A673 (cell line): ENCODE measurements around the gene ARL5B. TPM values are rescaled to one million over a fixed set of nuclear protein-coding genes. Genes with fewer than 3 reads are reported as not detected.
A peak's percentile ranks its signal among the peaks of the same experiment; 100 is the strongest.

ENCODE experiments used
- BruUV-seq: library from RNA; stranded (reverse); fragments of 400-500 nt; replicated peaks from 2 replicates; lab custom pipeline; 2021; lab: Mats Ljungman, UMichigan
- CTCF ChIA-PET: fragments of 300-600 bp; sonication (Branson Sonifier 250); formaldehyde crosslinking; loops from one replicate; lab custom pipeline; 2022; ENCODE audit warnings: antibody characterized with exemption; lab: Charles Lee
- POLR2A ChIA-PET: fragments of 300-600 bp; sonication (Branson Sonifier 250); formaldehyde crosslinking; loops from one replicate; lab custom pipeline; 2022; ENCODE audit warnings: antibody characterized with exemption; ENCODE audit not compliant: low non-redundant PET; lab: Charles Lee
- DNase-seq: peaks from one replicate; pipeline ENCODE4 v3.0.0-alpha.2; 2015; ENCODE audit warnings: low spot score
- H3K27ac ChIP-seq: fragments of 200-600 bp; sonication (generic); 2 replicates; pipeline ENCODE4 v1.5.1; 2016; ENCODE audit warnings: mixed run types, low read depth, mild to moderate bottlenecking, mixed read lengths, antibody characterized with exemption, low read length; ENCODE audit not compliant: poor library complexity, severe bottlenecking
- H3K27me3 ChIP-seq: fragments of 200-600 bp; sonication (generic); replicated peaks from 2 replicates; pipeline ENCODE4 v1.6.1; 2017; ENCODE audit warnings: mixed run types, low read depth, mild to moderate bottlenecking, mixed read lengths, antibody characterized with exemption, low read length; ENCODE audit not compliant: insufficient read depth, poor library complexity
- H3K36me3 ChIP-seq: fragments of 200-600 bp; sonication (generic); 2 replicates; pipeline ENCODE4 v1.6.1; 2016; ENCODE audit warnings: mixed run types, mild to moderate bottlenecking, mixed read lengths, antibody characterized with exemption, low read length; ENCODE audit not compliant: insufficient read depth, poor library complexity, severe bottlenecking
- H3K4me1 ChIP-seq: fragments of 200-600 bp; sonication (generic); 2 replicates; pipeline ENCODE4 v1.6.1; 2017; ENCODE audit warnings: mixed run types, mild to moderate bottlenecking, mixed read lengths, antibody characterized with exemption, low read length; ENCODE audit not compliant: insufficient read depth, poor library complexity, severe bottlenecking
- H3K4me3 ChIP-seq: fragments of 200-600 bp; sonication (generic); 2 replicates; pipeline ENCODE4 v1.5.1; 2016; ENCODE audit warnings: low read depth, mixed run types, mild to moderate bottlenecking, mixed read lengths, low read length; ENCODE audit not compliant: poor library complexity, severe bottlenecking
- H3K9me3 ChIP-seq: fragments of 200-600 bp; sonication (generic); 2 replicates; pipeline ENCODE4 v1.6.1; 2016; ENCODE audit warnings: mixed run types, low read depth, mild to moderate bottlenecking, mixed read lengths, antibody characterized with exemption, low read length; ENCODE audit not compliant: poor library complexity, severe bottlenecking
- EZH2 ChIP-seq: fragments of 200-600 bp; sonication (generic); IDR thresholded peaks from 2 replicates; pipeline ENCODE4 v1.6.1; 2017; ENCODE audit warnings: borderline replicate concordance, low read depth, mild to moderate bottlenecking, mixed read lengths, antibody characterized with exemption, low read length; ENCODE audit not compliant: poor library complexity, severe bottlenecking
- intact Hi-C: fragments of 100-400 bp; cut with micrococcal nuclease; formaldehyde crosslinking; loops from one replicate; pipeline ENCODE4 v1.10.0; 2022; ENCODE audit not compliant: unreplicated experiment
- total RNA-seq: library from RNA; stranded (reverse); gene quantifications from 2 replicates; pipeline ENCODE4 v1.2.3, GENCODE V29; 2021
- TF ChIP-seq, protein P1 (sequence below): fragments of 300-800, 200-600 bp; sonication (generic); conservative IDR thresholded peaks from 2 replicates; pipeline ENCODE4 v1.5.1; 2017; ENCODE audit warnings: low read depth, mild to moderate bottlenecking, antibody characterized with exemption, low read length, moderate library complexity, mixed read lengths

Gene ARL5B
- total RNA-seq, 1 experiment from 2014 or later = 30.2 TPM

DNA sequence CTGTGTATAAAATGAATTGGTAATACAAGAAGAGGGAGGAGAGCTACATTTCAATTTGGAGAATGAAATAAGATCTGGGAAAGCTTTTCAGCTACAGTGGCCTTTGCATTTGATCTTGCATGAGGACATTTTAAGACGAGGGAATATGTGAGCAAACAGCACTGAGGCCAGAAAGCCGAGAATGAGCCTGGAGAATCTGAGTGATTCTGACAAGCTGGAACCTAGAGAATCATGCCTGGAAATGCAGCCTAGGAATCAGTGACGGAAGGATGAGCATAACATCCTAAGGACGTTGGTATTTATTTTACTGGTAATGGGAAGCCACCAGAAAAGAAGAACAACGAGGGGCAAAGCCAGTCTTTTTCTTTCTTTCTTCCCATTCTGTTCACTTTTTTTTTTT, 44.3 kb downstream of the ARL5B start:
- Histone ChIP-seq H3K4me1 (no peaks in the 10 kb centered on the region), H3K27me3 (no peaks in the 10 kb centered on the region), H3K36me3 (no peaks in the 10 kb centered on the region), H3K27ac (no peak overlapping the region), H3K4me3 (no peak overlapping the region), H3K9me3 (no peaks in the 10 kb centered on the region)
- TF ChIP-seq, protein P1, sequence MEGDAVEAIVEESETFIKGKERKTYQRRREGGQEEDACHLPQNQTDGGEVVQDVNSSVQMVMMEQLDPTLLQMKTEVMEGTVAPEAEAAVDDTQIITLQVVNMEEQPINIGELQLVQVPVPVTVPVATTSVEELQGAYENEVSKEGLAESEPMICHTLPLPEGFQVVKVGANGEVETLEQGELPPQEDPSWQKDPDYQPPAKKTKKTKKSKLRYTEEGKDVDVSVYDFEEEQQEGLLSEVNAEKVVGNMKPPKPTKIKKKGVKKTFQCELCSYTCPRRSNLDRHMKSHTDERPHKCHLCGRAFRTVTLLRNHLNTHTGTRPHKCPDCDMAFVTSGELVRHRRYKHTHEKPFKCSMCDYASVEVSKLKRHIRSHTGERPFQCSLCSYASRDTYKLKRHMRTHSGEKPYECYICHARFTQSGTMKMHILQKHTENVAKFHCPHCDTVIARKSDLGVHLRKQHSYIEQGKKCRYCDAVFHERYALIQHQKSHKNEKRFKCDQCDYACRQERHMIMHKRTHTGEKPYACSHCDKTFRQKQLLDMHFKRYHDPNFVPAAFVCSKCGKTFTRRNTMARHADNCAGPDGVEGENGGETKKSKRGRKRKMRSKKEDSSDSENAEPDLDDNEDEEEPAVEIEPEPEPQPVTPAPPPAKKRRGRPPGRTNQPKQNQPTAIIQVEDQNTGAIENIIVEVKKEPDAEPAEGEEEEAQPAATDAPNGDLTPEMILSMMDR = no peak
- no peak for TF ChIP-seq EZH2
- intact Hi-C loops = no loop called here
- ChIA-PET CTCF (no interaction called here), POLR2A (no interaction called here)
- no TSS peak for BruUV-seq
- DNase-seq = no peak

DNA sequence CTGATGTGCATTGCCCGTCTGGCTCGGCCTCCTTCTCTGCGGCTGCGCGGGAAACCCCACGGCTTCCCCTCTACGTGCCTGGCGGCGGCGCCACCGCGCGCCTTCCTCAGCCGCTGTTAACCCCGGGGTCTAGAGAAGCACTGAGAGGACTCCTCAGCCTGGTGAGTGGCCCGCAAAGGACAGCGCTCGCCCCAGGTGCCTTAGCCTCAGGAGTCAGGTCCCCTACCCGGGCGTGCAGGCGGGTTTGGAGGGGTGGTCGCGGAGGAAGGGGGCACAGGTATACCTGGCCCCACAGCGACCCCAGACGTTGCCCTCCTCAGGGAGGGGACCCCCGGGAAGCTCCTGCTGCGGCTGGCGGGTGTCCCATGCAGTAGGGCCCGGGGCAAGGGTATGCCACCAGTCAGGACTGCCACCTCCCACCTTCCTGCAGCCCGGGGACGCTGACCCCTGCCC, 51.0 kb downstream of the ARL5B start:
- no peak for TF ChIP-seq EZH2
- no peak for DNase-seq
- no peak overlapping the region for H3K4me3 ChIP-seq
- CTCF ChIA-PET = no interaction called here
- no TSS peak for BruUV-seq
- H3K27ac ChIP-seq = no peak overlapping the region
- no peaks in the 10 kb centered on the region for H3K36me3 ChIP-seq
- POLR2A ChIA-PET = no interaction called here
- H3K27me3 ChIP-seq = no peaks in the 10 kb centered on the region
- no peaks in the 10 kb centered on the region for H3K9me3 ChIP-seq
- intact Hi-C loops = no loop called here
- no peaks in the 10 kb centered on the region for H3K4me1 ChIP-seq

DNA sequence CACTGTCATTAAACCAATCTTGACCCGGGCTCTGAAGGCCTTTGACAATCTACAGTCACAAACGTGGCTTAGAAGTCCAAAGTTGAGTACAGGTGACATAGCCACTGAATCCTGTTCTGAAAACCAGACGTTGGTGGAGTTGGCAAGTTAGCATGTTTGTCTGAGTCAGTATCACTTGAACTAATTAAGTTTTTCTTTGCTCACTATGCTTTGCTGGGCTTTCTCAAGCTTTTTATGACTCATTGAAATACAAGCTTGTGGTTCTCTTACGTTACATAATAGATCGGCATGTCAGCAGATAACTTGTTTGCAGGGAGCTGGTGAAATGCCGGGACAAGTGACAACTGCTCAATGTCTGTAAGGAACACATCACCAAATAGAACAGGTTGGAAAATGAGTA, 53.8 kb downstream of the ARL5B start:
- CTCF ChIA-PET = no interaction called here
- Histone ChIP-seq H3K27ac (no peak overlapping the region), H3K9me3 (no peaks in the 10 kb centered on the region), H3K36me3 (no peaks in the 10 kb centered on the region), H3K27me3 (no peaks in the 10 kb centered on the region), H3K4me1 (no peaks in the 10 kb centered on the region), H3K4me3 (no peak overlapping the region)
- TF ChIP-seq, protein P1 = no peak
- no peak for TF ChIP-seq EZH2
- POLR2A ChIA-PET = no interaction called here
- peak; percentile 72 for DNase-seq
- intact Hi-C loops = no loop called here
- no TSS peak for BruUV-seq

DNA sequence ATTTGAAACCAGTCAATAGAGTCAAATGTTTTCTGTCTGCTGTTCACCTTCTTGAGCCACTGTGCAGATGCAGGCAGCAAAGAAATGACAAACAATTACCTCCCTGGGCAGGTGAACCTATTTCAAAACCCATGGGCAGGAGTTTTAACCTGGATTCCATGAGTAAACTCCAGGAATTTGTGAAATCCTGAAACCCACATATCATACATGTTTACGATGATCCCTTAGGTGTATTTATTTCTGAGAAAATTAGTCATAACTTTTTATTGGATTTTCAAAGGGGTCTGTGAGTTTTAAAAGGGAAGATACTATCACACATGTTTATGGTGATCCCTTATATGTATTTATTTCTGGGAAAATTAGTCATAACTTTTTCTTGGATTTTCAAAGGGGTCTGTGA, 59.8 kb downstream of the ARL5B start:
- DNase-seq = no peak
- Histone ChIP-seq H3K4me3 (no peak overlapping the region), H3K36me3 (no peaks in the 10 kb centered on the region), H3K9me3 (no peaks in the 10 kb centered on the region), H3K4me1 (no peaks in the 10 kb centered on the region), H3K27ac (no peak overlapping the region), H3K27me3 (no peaks in the 10 kb centered on the region)
- CTCF ChIA-PET = no interaction called here
- intact Hi-C loops = no loop called here
- POLR2A ChIA-PET = no interaction called here
- TF ChIP-seq EZH2 = no peak
- TF ChIP-seq, protein P1 = no peak
- no TSS peak for BruUV-seq
